SK-N-SH (cell line): ENCODE measurements around the gene AK2. TPM values are rescaled to one million over a fixed set of nuclear protein-coding genes. Genes with fewer than 3 reads are reported as not detected.

Source experiments
- CTCF ChIA-PET: fragments of 300-600, 350-600 bp; formaldehyde crosslinking; extraction: SDS; loops from one replicate; lab custom pipeline; 2021; lab: Yijun Ruan, JAX
- POLR2A ChIA-PET: fragments of 350-600 bp; sonication (Branson Sonifier 250); formaldehyde crosslinking; extraction: SDS; loops from one replicate; lab custom pipeline; 2020; ENCODE audit warnings: antibody characterized with exemption, inconsistent platforms; lab: Yijun Ruan, JAX
- DNase-seq: peaks from one replicate; pipeline ENCODE4 v3.0.0; 2012
- H2AFZ ChIP-seq: fragments of 200-600 bp; sonication (generic); 2 replicates; pipeline ENCODE4 v1.8.1; 2016; ENCODE audit warnings: antibody characterized with exemption, mild to moderate bottlenecking, low read depth
- H3F3A ChIP-seq: fragments of 200-600 bp; sonication (generic); replicated peaks from 2 replicates; pipeline ENCODE3; 2016; ENCODE audit warnings: antibody characterized with exemption, mild to moderate bottlenecking; ENCODE audit not compliant: insufficient read depth
- H3K27ac ChIP-seq, 2 experiments: fragments of 200-500 bp in 1 of 2; fragments of 200-600 bp in 1 of 2; sonication (Bioruptor generic) in 1 of 2; sonication (generic), shearing (Covaris generic) in 1 of 2; 2 replicates each; pipeline versions ENCODE4 v1.5.1 to v1.6.1; 2014 to 2016; ENCODE audit warnings: low read depth in 2 of 2, inconsistent platforms in 1 of 2, low read length in 1 of 2, mild to moderate bottlenecking in 1 of 2, mixed read lengths in 1 of 2
- H3K27me3 ChIP-seq: fragments of 200-600 bp; sonication (generic), shearing (Covaris generic); 2 replicates; pipeline ENCODE4 v1.6.1; 2016; ENCODE audit warnings: mixed run types; ENCODE audit not compliant: insufficient read depth
- H3K36me3 ChIP-seq, 2 experiments: fragments of 200-500 bp in 1 of 2; fragments of 200-600 bp in 1 of 2; sonication (Bioruptor generic) in 1 of 2; sonication (generic) in 1 of 2; replicated peaks in 1 of 2; 2 replicates each; pipeline versions ENCODE3 to v1.5.1; 2014 to 2016; ENCODE audit warnings: low read length in 1 of 2, mild to moderate bottlenecking in 1 of 2; ENCODE audit not compliant: insufficient read depth in 2 of 2, control insufficient read depth in 1 of 2
- H3K4me1 ChIP-seq, 2 experiments: fragments of 200-500 bp in 1 of 2; fragments of 200-600 bp in 1 of 2; sonication (Bioruptor generic) in 1 of 2; sonication (generic), shearing (Covaris generic) in 1 of 2; 2 replicates each; pipeline versions ENCODE4 v1.5.1 to v1.6.1; 2014 to 2016; ENCODE audit warnings: low read depth in 1 of 2, low read length in 1 of 2, mixed run types in 1 of 2; ENCODE audit not compliant: insufficient read depth in 2 of 2, control insufficient read depth in 1 of 2
- H3K4me2 ChIP-seq: fragments of 200-600 bp; sonication (generic), shearing (Covaris generic); 2 replicates; pipeline ENCODE4 v1.6.1; 2017; ENCODE audit warnings: mixed run types
- H3K4me3 ChIP-seq, 2 experiments: fragments of 200-500 bp in 1 of 2; fragments of 200-600 bp in 1 of 2; sonication (Bioruptor generic) in 1 of 2; sonication (generic), shearing (Covaris generic) in 1 of 2; 2 replicates each; pipeline versions ENCODE4 v1.5.1 to v1.8.1; 2014 to 2016; ENCODE audit warnings: low read depth in 2 of 2, inconsistent platforms in 1 of 2, low read length in 1 of 2, mild to moderate bottlenecking in 1 of 2, mixed read lengths in 1 of 2, moderate library complexity in 1 of 2
- H3K79me2 ChIP-seq: fragments of 200-600 bp; sonication (generic); 2 replicates; pipeline ENCODE4 v1.8.1; 2017; ENCODE audit warnings: mild to moderate bottlenecking; ENCODE audit not compliant: insufficient read depth
- H3K9ac ChIP-seq: fragments of 200-600 bp; sonication (generic); 2 replicates; pipeline ENCODE4 v1.6.1; 2017; ENCODE audit warnings: mixed run types
- H3K9me2 ChIP-seq: fragments of 200-600 bp; sonication (generic); 2 replicates; pipeline ENCODE4 v1.6.1; 2017; ENCODE audit warnings: mixed run types
- H3K9me3 ChIP-seq: fragments of 200-600 bp; sonication (generic); 2 replicates; pipeline ENCODE4 v1.6.1; 2017; ENCODE audit warnings: mixed run types, mild to moderate bottlenecking, moderate library complexity
- H4K20me1 ChIP-seq: fragments of 200-600 bp; sonication (generic); 2 replicates; pipeline ENCODE4 v1.6.1; 2017; ENCODE audit warnings: mild to moderate bottlenecking, mixed run types; ENCODE audit not compliant: insufficient read depth
- CHD2 ChIP-seq: fragments of 150-350 bp; IDR thresholded peaks from 2 replicates; pipeline ENCODE4 v1.6.1; 2018; ENCODE audit warnings: low read length; ENCODE audit not compliant: partially characterized antibody
- CTCF ChIP-seq: fragments of 200-600 bp; sonication (generic); IDR thresholded peaks from 2 replicates; pipeline ENCODE4 v1.6.1; 2017; ENCODE audit warnings: antibody characterized with exemption, mild to moderate bottlenecking, moderate library complexity
- EP300 ChIP-seq, 2 experiments: IDR thresholded peaks; 2 replicates each; pipeline versions ENCODE4 v1.4.0 to v1.6.1; 2012; ENCODE audit warnings: borderline replicate concordance in 1 of 2, low read depth in 1 of 2, low read length in 1 of 2
- FOSL2 ChIP-seq: IDR thresholded peaks from 2 replicates; pipeline ENCODE4 v1.4.0; 2012; ENCODE audit warnings: low read depth, mild to moderate bottlenecking, moderate library complexity, borderline replicate concordance
- FOXJ3 ChIP-seq: sonication (generic); formaldehyde crosslinking; IDR thresholded peaks from 2 replicates; pipeline ENCODE4 v1.5.1; 2020; ENCODE audit warnings: mild to moderate bottlenecking, missing genetic modification reagents
- FOXM1 ChIP-seq: IDR thresholded peaks from 2 replicates; pipeline ENCODE4 v1.4.0; 2012; ENCODE audit warnings: low read depth, mild to moderate bottlenecking
- GATA2 ChIP-seq: sonication (generic); formaldehyde crosslinking; IDR thresholded peaks from 2 replicates; pipeline ENCODE4 v1.5.0; 2020; ENCODE audit warnings: mild to moderate bottlenecking, missing genetic modification reagents
- JUND ChIP-seq: IDR thresholded peaks from 2 replicates; pipeline ENCODE4 v1.4.0; 2012
- MAX ChIP-seq: IDR thresholded peaks from 2 replicates; pipeline ENCODE4 v1.4.0; 2012; ENCODE audit warnings: low read depth
- NRF1 ChIP-seq: IDR thresholded peaks from 2 replicates; pipeline ENCODE4 v1.6.1; 2012; ENCODE audit warnings: low read depth, mild to moderate bottlenecking, low read length
- POLR2AphosphoS5 ChIP-seq: IDR thresholded peaks from 2 replicates; pipeline ENCODE4 v1.6.1; 2012; ENCODE audit warnings: low read depth, low read length
- SIN3A ChIP-seq: IDR thresholded peaks from 2 replicates; pipeline ENCODE4 v1.6.1; 2012; ENCODE audit warnings: low read depth, mild to moderate bottlenecking, low read length, moderate library complexity, borderline replicate concordance
- SMC3 ChIP-seq: IDR thresholded peaks from 2 replicates; pipeline ENCODE4 v1.6.1; 2012; ENCODE audit warnings: low read depth, low read length, improper control_type of control experiment
- TCF12 ChIP-seq: IDR thresholded peaks from 2 replicates; pipeline ENCODE4 v1.4.0; 2012
- USF1 ChIP-seq: IDR thresholded peaks from 2 replicates; pipeline ENCODE4 v1.4.0; 2012; ENCODE audit warnings: low read depth, borderline replicate concordance
- YY1 ChIP-seq: IDR thresholded peaks from 2 replicates; pipeline ENCODE4 v1.4.0; 2012; ENCODE audit warnings: low read depth, mild to moderate bottlenecking
- ZBTB33 ChIP-seq: IDR thresholded peaks from 2 replicates; pipeline ENCODE4 v1.4.0; 2012; ENCODE audit warnings: low read depth, borderline replicate concordance
- WGBS: methylation state at CpG from one replicate; pipeline ENCODE4 v1.1.6; 2017; ENCODE audit warnings: low lambda C conversion rate; 5-methylcytosine and 5-hydroxymethylcytosine counted together
- polyA plus RNA-seq, 3 experiments: library from polyadenylated mRNA; depleted of rRNA; stranded (reverse); fragments of >200 nt; gene quantifications; 2 replicates each; pipeline ENCODE4 v1.2.3, GENCODE V29; 2012

The AK2 gene
- polyA plus RNA-seq, 1 of the 3 experiments (the other 2 are of a cell fraction): 191 TPM

GRCh38 chr1:33031506-33031905 lies 5.2 kb downstream of the AK2 start:
- POLR2A ChIA-PET: no interaction called here
- CTCF ChIA-PET: interaction anchor here (1.1 to 4.7 kb wide), 4 partner anchors 24 to 98 kb away, joined by 3 to 21 read pairs (median 5); no protein-coding TSS in a partner anchor
- no peaks in the 10 kb centered on the region for H3K27me3 ChIP-seq

GRCh38 chr1:33030575-33030974 lies 6.1 kb downstream of the AK2 start:
- WGBS: 100% methylated on average over 2 of the region's 2 CpGs
- CTCF ChIA-PET: interaction anchor here (0.8 to 4.7 kb wide), 6 partner anchors 18 to 97 kb away, joined by 3 to 21 read pairs (median 4); no protein-coding TSS in a partner anchor
- peaks cover 41% of the 10 kb centered on the region for H4K20me1 ChIP-seq

More at GRCh38 chr1:33031506-33031905, 5.2 kb downstream of the AK2 start:
- no peak overlapping the region for H3K9ac ChIP-seq
- H3K9me2 ChIP-seq: no peaks in the 10 kb centered on the region
- peaks cover 35% of the 10 kb centered on the region for H4K20me1 ChIP-seq
- peaks cover 0 to 9% of the 10 kb centered on the region in 2 experiments; a peak in 2 of 4 replicates for H3K4me1 ChIP-seq
- no peaks in the 10 kb centered on the region for H3K9me3 ChIP-seq
- no peak overlapping the region for H3K4me3 ChIP-seq
- H3K36me3 ChIP-seq: peaks cover 0 to 13% of the 10 kb centered on the region in 2 experiments
- no peak overlapping the region for H2AFZ ChIP-seq
- H3K79me2 ChIP-seq: peaks cover 100% of the 10 kb centered on the region
- H3K4me2 ChIP-seq: no peak overlapping the region
- no peak overlapping the region for H3K27ac ChIP-seq
- TF ChIP-seq EP300 (IDR thresholded peaks at IDR 0.05; ENCODE audit: borderline replicate concordance in 1 of 2, low read depth in 1 of 2, low read length in 1 of 2) (no peak), MAX (no peak), SMC3 (no peak), GATA2 (CRISPR knock-in tag) (no peak), ZBTB33 (no peak), CHD2 (no peak)
- DNase-seq: no peak
- no peaks in the 10 kb centered on the region for H3F3A ChIP-seq
- WGBS: 99% methylated on average over 4 of the region's 4 CpGs

More at GRCh38 chr1:33030575-33030974, 6.1 kb downstream of the AK2 start:
- no peak overlapping the region for H3K27ac ChIP-seq
- no peak overlapping the region for H3K9ac ChIP-seq
- H2AFZ ChIP-seq: no peak overlapping the region
- H3K27me3 ChIP-seq: no peaks in the 10 kb centered on the region
- no peaks in the 10 kb centered on the region for H3K9me3 ChIP-seq
- H3K4me1 ChIP-seq: peaks cover 0 to 4% of the 10 kb centered on the region in 2 experiments; a peak in 2 of 4 replicates
- no peak overlapping the region for H3K4me2 ChIP-seq
- H3K36me3 ChIP-seq: peaks cover 0 to 13% of the 10 kb centered on the region in 2 experiments
- no peak overlapping the region for H3K4me3 ChIP-seq
- H3K79me2 ChIP-seq: peaks cover 99% of the 10 kb centered on the region
- H3K9me2 ChIP-seq: no peaks in the 10 kb centered on the region
- TF ChIP-seq FOXJ3 (CRISPR knock-in tag) (no peak), CHD2 (no peak), USF1 (no peak), GATA2 (CRISPR knock-in tag) (no peak), POLR2AphosphoS5 (no peak), YY1 (no peak), NRF1 (no peak), JUND (no peak), FOSL2 (no peak), CTCF (no peak), ZBTB33 (no peak), SIN3A (no peak), FOXM1 (no peak), TCF12 (no peak)
- TF ChIP-seq, all 33 proteins: peak for 0
- POLR2A ChIA-PET: interaction anchor here (1.1 kb wide), 1 partner anchor 46 kb away, joined by 3 read pairs; no protein-coding TSS in a partner anchor
- DNase-seq: no peak
- peaks cover 3% of the 10 kb centered on the region for H3F3A ChIP-seq
